Inferior parietal cortex (tissue), 1 donor: ENCODE data around the gene TRABD2B.

Experiments used
- DNase-seq: peaks from one replicate; pipeline ENCODE4 v3.0.0-alpha.2; 2016; ENCODE audit errors: extremely low spot score

TRABD2B gene

DNA sequence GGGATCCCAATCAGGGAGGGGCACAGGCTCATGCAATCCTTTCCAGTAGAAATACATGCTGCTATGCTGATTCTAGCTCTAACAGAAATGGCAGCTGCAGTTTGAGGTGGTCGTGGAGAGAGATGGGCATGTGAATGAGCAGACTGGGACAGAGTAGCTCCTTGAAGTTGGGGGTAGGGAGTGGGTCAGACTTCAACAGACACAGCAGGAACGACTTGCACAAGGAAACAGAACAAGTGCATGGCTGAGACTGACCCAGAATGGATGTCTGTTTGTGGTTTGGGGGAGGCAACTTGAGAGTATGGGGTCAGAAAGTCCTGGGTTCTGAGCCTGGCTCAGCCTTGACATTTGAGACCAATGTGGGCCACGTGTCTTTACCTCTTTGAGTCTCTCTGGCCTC is 25.1 kb upstream of the TRABD2B start:
- no peak for DNase-seq

DNA sequence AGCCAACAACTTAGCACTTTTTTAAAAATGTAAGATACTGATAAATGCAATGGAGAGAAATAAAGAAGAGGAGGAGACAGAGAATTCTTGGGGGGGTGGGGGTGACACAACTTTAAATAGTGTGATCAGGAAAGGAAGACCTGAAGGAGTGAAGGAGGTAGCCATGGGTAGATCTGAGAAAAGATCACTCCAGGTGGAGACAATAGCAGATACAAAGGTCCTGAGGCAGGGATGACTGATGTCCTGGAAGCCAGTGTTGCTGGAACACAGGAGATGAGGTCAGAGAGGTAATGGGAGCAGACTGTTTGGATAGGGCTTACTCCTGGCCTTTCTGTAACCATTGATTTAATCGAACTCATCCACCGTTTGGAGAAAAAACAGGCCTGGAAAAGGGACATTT is 24.6 kb upstream of the TRABD2B start:
- no peak for DNase-seq

DNA sequence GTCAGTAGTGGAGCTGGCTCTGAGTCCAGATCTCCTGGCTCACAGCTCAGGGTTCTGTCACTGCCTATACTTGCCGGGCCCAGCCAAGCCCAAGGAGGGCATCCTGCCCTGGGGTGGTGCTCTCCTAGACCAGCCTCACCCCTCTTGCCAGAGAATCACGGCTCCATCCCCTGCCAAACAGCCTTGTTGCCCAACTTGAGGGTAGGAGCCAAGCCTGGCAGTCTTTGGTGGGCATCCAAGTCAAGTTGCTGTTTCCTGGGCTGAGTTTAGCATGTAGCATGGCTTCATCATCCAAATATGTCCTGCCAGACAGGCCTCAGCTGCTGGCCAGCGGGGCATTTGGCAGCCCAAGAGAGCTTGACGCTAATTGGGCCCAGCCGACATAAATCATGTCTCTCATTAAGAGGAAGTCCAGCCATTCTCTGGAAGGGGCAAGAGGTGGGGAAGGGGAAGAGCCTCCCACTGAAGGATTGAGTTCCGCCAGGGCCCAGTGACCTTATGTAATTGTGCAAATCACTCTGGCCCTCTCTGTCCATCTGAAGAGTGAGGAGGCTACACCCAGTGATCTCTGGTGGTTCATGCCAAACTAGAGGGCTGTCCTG is 22.6 kb upstream of the TRABD2B start:
- DNase-seq: no peak

DNA sequence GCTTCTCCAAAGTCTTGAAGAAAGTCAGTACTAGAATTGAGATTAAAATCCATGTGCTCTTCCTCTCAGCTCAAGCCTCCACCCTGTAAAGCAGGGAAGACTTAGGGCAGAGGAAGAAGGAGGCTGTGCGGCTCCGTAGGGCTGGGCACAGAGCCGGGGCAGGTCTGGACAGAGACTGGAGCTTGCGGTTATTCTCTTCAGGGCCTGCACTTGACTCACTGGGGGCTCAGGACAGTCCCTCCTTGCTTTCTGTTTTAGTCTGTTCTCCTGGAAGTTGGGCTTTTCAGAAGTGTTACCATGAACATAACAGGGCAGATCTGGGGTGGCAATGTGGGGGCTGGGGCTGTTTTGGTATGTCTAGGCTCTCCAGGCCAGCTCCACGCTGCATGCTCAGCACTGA is 21.6 kb upstream of the TRABD2B start:
- no peak for DNase-seq

DNA sequence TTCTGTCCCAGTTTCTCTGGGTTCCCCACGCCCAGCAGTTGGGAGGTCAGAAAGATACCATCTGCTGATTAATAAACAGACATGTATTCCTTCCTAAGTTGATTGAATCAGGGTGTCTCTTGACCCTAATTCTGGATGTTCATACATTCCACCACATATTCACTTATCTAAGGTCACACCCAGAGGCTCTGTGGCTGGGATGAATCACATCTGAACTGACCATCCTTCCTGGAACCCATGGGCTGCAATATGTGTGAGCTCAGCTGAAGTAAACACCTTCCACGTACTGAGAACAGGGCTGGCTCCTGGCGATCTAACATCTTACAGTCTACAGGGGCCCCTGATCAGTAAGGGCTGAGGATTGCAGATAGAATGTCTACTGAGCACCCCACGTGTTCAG is 20.5 kb upstream of the TRABD2B start:
- no peak for DNase-seq

DNA sequence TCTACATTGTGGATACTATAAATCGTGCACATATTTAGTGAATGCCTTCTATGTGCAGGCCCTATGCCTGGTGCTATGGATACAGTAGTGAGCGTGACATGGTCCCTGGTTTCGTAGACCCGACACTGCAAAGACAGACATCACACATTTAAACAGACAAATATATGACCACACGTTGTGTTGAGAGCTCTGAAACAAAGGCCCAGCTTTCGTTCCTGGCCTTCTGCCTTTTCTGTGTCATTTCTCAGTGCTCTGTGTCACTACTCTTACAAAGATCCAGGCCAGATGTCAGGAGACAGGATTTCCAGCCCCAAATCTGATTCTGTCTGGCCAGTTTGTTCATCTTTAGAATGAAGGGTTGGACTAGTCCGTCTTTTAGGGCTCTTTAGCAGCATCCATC is 19.3 kb upstream of the TRABD2B start:
- no peak for DNase-seq

DNA sequence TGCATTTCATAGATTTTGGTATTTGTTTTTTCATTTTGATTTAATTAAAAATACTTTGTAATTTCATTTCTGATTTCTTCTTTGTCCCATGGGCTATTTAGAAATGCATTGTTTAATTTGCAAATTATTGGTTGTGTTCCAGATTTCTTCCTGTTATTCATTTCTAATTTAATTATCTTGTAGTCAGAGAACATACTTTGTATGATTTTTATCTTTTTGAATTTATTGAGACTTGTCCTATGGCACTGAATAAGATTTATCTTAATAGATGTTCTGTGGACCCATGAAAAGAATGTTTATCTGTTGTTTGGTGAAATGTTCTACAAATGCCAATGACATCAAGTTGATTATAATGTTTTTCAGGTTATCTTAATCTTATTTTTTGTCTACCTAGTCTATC is 16.1 kb upstream of the TRABD2B start:
- no peak for DNase-seq

DNA sequence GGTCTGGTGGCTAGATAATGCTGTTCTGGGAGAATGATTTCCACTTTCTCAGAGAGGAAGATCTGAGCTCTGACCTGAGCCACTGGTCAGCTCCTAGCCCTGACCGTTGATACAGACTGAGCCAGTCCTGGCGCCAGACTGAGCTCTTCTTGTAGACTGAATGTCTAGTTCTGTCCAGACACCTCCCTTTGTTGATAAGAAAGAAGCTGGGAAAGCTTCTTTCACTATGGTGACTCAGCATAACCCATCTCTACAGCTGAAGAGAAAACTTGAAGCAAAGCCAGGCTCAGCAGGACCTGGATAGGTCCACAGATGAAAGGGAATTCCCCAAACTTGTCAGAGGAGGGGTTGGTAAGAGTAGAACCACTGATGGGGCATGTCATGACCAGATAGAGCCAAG is 9.9 kb upstream of the TRABD2B start:
- no peak for DNase-seq

DNA sequence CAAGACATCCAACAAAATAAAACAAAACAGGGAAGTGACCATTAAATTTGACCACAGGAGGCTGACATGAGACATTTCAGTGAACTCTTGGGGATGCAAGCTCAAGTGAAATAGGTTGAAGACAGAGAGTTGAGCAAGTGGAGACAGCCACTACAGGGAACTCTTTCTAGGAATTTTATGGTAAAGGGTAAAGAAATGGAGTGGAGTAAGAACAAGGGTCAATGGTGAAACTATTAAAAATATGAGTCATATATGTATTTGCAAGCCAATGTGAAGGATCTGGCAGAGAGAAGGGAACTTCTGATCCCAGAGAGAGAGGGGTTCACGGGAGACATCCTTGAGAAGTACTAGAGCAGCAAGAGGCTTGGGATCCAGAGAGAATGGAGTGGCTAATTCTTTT is 9.1 kb upstream of the TRABD2B start:
- no peak for DNase-seq

DNA sequence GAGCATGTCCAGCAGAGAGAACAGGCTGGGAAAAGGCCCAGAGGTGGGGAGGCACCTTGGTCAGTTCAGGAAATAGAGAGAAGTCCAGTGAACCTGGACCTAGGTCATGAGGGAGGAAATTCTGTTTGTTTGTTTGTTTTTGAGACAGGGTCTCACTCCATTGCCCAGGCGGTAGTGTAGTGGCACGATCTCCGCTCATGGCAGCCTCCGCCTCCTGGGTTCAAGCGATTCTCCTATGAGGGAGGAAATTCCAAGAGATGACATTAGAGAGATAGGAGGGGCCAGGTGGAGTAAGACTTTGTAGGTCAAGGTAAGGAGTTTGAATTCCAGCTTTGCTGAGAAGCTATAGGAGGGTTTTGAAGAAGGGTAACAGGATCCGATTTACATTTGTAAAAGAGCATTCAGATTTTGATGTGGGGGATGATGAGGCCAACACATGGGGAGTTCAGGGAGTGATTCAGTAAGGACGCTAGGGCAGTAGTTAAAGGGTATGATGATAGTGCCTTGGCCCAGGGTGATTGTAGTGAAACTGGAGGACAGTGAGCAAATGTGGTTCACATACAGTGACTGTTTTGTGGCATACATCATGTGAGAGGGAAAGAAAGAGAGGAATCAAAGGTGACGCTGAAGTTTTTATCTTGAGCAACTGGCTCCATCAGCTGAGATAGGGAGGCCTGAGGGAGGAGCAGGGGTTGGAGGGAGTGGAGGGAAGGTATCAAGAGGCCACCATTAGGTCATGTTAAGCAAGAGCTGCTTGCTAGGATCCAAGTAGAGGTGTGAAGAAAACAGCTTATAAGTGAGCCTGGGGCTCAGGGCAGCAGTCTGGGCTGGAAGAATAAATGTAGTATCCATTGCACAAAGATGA is 8.3 kb upstream of the TRABD2B start:
- no peak for DNase-seq

DNA sequence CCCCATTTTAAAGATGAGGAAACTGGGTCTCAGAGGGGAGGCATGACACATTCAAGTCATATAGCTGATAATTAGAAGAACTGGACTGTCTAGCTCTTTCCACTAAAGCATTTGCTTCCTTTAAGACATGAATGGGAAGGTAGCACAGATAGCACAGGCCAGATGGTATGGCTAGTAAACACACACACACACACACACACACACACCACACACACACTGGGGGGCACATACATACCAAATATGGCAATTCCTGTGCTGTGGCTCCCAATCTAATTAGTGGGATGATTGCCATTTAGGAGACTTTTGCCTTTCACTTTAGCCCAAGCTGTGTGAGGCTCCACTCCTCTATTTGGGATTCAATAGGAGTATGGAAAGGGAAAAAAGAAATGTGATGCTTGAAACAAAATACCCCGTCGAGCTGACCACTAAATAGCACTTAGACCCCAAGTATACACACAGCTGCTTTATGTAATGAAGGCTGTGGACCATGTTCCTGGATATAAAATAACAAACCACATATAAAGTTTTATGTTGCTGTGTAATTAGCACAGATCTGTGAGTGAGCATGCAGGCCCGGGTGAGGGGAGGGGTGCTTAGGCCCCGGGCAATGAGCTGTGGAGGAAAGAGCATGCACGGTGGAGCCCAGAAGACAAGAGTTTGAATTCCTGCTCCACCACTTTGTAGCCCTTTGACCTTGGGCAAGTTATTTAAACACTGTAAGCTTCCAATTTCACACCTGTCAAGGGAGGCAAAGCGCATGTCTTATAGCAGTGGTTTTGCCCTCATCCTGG is 6.8 kb upstream of the TRABD2B start:
- no peak for DNase-seq

DNA sequence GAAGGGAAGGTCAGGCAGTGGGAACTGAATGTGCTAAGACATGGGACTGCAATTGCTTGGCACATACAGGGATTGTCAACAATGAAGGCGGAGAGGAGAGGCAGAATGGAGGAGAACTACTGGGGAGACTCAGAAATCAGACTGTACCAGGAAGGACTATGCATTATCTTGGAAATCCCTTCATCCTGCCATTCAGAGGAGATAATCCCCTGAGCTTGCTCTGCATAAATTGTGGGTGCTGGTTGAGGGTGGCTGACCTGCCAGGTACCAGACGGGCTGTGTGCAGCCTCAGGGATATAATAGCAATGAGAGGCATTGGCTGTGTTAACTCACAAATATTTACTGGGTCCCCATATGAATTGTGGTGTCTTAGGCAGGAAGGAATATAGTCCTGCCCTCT is 5.0 kb upstream of the TRABD2B start:
- DNase-seq: no peak

DNA sequence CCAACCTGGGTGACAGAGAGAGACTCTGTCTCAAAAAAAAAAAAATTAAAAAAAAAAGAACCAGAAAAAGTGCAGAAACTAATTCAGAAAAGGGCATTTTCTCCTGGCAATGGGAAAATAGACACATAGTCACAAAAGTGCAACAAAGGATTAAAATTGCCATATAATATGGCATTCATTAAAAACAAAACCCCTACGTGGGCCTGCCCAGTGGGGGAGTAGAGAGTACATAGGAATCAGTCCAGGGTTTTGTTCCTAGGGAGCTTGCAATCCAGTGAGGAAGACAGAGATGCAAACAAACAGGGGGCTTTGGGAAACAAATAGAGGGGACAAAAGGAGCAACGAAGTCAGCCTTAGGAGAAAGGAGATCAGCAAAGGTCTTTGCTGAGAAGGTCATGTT is 4.5 kb upstream of the TRABD2B start:
- no peak for DNase-seq

DNA sequence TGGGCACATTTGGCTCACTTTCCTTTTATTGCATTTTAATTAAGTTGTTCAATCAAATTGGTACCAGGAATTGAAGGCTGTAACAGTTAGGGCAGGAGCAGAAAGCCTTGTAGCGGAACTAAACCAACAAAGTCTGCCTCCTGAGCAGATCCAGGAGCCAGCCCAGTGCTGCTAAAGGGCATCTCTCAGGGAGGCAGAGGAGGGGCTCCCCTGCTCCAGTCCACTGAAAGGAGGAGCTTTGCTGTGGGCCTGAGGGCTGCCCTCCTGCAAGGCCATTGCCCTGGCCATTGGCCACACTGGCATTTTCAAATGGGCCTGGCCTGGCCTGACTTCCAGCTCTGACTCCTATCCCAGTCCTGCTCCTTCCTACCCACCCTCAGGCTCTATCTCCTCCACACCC is 3.7 kb upstream of the TRABD2B start:
- no peak for DNase-seq

DNA sequence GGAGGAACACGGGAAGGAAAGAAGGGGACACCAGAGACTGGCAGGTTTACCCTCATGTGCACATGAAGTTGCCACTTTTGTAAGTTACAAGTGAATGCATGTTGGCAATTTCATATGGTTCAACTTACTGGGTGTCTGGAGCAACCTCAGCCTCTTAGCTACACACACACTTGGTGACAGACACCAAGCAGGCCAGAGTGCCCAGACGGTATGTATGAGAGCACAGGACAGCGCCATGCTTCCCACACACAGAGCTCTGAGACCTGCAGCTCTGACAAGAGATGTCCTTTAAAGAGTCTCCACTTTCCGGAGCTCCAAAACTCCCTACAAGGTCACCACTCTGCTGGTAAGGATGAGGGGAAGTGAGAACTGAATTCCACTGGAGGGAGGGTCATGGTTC is 1.9 kb upstream of the TRABD2B start:
- no peak for DNase-seq

DNA sequence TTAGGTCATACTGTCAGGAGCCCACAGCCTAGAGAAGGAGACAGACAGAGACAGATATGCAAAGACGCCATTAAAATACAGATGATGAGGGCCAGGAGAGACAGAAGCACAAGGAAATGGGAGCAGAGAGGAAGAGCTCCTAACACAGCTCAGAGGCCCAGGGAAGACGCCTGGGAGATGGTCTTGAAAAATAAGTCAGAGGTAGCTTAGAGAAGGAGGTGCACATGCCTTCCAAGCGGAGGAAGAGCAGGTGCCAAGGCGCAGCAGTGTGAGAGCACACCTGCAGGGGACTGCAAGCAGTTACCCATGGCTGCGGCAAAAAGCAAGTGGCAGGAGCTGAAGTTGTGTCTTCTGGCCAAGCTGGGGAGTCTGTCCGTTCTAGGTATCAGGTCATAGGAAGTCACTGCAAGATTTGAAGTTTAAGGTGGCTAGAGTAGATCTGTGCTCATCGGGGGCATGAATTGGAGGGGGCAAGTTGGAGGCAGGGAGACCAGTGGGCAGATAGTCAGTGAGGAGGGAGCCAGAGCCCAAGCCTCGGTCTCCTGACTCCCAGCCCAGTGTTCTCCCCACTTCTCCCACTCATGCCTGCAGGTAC is 1.3 kb upstream of the TRABD2B start:
- DNase-seq: no peak

DNA sequence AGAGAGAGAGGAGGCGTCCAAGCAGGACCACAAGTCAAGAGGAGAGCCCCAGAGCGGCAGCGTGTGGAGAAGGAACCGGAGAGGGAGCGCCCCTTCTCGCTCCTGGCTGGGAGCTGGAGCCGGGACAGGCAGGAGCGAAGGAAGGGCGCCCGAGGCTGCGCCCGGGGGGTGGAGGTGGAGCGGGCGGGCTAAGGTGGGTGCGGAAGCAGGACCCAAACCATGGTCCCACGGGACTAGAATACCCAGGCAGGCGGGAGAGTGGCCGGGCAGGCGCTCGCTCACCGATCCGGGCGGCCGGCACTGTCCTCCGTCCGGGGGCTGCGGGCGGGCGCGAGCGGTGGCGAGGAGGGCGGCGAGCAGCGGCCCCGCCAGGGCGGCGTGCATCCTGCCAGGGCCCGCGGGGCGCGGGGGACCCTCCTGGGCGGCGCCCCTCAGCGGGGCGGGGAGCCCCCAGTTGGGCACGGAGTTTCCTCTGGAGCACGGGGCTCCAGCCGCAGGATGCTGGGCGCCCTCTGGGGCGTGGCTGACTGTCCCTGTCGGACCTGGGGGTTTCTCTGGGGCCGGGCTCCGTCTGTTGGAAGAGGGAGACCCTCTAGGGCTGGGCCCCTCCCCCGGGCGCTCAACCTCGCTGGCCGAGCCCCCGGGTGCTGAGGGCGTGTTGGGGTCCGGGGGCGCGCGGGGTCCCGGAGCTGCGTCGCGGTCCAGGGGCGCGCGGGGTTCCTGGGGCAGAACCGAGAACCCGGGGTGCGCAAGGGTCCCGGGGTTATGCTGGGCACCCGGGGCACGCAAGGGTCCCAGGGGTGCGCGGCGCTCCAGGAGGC is 569 bp downstream of the TRABD2B start:
- no peak for DNase-seq

DNA sequence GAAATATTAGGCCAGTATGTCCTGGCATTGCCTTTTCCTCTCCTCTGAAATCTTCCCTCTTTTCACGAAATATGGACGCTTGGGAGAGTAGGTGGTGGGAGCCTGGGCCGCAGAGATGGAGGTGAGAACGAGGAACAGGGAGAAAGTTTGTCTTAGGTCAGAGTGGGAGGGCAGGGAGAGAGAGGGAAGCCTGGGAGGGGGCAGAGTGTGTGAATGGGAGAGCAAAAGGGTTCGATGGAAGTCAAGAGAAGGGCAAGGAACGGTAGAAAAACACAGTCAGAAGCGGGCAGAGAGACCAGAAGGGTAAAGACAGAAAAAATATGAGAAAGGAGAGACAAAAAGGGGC is 1.2 kb downstream of the TRABD2B start:
- no peak for DNase-seq

DNA sequence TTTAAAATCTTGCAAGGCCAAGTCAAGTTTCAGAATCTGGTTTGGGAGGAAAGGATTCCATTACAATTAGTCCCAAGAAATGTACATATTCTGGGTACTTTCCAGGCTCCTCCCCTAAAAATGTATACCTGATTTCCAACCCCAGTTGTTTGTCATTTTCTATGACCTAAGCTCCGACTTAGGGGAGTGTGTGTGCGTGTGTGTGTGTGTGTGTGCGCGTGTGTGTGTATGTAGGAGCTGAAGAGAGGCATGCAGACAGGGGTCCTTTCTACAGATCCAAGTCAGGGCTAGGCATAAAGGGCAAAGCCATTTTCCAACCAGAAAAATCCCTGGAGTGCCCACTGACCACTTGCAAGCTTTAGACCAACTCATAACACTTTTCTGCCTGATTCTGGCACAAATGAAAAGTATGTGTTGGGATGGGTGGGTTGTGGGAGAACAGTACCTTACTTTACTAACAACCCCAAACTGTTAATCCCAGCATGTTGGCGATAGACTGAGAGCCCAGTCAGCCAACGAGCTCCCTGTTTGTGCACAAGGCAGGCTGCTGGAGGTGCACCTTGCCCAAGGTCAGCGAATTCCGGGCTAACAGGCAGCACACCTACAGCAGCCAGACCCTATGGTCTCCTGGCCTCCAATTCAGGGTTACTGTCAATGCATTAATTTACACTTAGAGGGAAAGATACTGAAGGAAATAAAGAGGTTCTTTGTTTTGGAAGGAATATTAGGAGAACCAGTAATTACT is 1.7 kb downstream of the TRABD2B start:
- DNase-seq: no peak

DNA sequence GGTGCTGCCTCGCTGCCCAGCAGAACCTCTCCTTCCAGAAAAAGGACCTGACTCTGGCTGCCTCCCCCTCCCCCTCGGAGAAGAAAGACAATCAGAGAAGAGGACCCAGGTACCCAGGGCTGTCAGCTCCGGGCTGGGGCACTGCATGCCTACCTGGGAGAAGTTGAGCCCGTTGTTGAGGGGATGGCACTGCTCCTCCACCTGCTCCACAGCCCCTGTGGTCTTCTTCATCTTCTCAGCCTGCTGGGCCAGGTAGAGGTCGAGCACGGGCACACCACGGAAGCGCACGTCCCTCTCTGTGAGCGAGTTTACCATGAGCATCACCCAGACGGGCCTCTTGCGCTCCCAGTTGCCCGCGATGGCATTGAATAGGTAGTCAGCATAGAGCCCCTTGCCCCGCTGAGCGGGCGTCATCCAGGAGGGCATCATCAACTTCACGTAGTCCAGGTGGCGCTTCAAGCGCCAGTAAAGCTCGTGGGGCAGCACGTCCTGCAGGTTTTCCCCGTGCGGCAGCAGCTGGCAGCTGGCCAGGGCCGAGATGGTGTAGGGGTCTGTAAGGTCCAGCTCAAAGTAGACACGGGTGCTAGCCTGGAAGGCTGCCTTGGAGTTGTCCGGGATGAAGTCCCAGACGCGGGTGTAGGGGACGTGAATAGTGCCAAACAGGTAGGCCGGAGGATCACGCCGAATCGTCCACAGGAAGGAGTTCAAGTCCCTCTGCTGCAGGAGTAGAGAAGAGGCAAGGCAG is 3.1 kb downstream of the TRABD2B start:
- DNase-seq: no peak
